GM19324 (cell line): Measurements from ENCODE around the gene PPM1A.

ENCODE experiments used
- ATAC-seq: cut with Tn5 transposase; IDR thresholded peaks from one replicate; pipeline ENCODE4 v1.9.1; 2021; ENCODE audit warnings: mild to moderate bottlenecking, moderate library complexity; ENCODE audit not compliant: unreplicated experiment, low FRiP score

Gene PPM1A

DNA sequence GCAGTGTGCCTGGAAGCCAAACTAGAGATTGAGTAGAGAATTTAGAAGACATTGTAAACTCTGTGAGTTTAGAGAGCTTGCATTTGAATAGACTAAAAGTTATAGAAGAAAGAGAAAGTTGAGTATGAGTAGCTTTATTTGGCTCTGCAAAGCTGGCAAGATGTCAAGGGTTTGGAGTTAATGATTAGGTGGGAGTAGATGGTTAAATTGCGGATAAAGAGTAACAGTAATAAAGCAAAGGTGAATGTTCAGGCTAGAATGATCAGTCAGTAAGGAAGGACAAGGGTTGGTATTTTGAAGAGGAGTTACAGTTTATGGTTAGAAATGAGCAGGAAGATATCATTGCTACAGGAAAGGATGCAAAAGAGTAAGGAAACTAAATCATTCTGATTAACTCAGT is 5.2 kb downstream of the PPM1A start:
- ATAC-seq: no peak

DNA sequence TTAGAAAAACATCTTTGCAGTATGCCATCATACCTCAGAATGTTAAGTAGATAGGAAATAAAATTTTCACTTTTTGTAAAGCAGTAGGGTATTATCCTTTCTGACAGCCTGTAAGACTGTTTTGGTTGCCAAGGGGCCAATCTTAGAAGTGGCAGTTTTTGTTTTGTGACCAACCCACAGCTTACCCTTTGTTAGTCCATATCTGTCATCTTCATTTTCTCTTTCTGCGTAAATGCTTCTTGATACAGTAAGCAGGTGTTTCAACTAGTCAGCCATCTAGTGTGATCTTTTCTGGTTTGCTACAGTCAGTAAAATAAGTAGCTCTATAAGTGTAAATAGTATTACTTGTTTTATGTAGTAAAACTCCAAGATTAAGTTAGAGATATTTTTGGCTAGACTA is 8.8 kb downstream of the PPM1A start:
- ATAC-seq: no peak

DNA sequence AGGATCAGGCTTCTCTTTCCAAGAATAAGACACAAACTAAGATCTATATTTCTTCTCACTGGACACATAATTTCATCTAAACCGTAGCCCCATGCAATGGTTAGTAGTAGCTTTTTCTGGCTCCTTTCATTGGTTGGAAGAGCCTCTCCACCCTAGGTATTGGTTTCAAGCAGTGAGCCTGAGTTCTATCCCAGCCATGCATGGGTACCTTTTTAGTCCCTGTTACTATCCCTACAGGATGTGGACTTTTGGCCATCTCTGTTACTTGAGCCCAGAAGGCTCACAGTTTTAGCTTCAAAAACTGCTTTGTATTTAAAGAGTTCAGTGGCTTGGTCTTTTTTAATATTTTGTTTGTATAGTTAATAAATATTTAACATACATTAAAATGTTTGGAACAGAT is 16.1 kb downstream of the PPM1A start:
- no peak for ATAC-seq

DNA sequence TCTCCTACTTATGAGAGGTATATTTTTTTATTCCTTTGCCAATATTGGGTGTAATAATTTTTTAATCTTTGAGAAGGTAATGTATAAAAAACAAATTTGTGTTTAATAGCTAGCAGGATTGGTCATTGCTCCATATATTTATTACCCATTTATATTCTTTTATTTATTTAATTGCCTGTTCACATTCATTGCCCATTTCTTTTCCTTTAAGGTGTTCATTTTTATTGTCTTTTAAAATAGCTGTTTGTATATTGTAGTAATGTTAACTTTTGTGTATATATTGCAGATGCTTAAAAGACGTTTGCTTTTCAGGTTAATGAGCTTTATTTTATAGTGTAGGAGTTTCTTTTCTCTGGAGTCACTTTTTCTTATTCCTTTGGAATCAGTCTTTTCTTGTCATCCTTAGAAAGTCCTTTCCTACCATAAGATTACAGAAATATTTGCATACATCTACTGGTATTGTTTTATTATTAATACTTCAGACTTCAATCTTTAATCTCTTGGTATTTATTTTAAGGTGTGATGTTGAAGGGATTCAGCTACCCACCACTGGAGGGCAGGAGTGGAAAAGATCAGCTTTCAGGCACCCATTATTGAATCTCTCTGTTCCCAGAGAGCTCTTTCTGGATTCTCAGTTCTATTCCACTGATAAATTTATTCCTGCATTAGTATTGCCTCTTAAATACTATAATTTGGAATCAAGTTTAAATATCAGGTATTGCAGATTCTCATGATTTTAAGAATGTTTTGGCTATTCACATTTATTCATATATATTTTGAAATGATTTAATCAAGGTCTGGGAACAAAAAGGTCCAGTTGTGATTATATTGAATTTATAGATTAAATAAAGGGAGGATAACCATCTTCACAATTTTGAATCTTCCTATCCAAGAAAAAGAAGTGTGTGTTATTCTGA is 17.3 kb downstream of the PPM1A start:
- no peak for ATAC-seq

DNA sequence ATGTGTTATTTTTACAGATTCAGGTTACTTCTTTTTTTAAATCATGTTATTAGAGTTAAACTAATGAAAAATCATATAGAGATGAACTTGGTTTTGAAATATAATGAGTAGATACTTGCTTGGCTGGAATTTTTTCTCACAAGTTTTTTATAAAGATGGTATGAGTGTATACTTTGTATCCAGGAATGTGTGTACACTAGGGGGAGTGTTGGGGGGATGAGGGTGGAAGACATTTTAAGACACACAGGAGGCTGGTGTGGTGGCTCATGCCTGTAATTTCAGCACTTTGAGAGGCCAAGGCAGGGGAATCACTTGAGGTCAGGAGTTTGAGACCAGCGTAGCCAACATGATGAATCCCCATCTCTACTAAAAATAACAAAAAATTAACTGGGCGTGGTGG is 23.2 kb downstream of the PPM1A start:
- ATAC-seq: no peak

DNA sequence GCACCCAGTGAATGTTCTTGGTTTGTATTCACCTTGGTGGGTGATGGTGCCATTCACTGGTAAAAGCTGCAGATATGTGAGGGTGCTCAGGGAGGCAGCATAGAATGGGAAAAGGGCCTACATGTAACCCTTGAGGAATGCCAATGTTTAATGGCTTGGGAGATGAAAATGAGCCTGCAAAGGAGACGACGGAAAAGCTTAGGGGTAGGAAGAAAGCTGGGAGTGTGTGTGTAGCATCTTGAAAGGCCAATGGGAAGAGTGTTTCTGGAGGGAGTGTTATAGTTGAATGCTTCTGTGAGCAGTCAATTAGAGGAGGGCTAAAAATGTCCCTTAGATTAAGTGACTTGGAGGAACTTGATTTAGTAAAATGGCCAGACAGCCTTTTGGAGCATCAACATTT is 24.9 kb downstream of the PPM1A start:
- ATAC-seq: no peak

DNA sequence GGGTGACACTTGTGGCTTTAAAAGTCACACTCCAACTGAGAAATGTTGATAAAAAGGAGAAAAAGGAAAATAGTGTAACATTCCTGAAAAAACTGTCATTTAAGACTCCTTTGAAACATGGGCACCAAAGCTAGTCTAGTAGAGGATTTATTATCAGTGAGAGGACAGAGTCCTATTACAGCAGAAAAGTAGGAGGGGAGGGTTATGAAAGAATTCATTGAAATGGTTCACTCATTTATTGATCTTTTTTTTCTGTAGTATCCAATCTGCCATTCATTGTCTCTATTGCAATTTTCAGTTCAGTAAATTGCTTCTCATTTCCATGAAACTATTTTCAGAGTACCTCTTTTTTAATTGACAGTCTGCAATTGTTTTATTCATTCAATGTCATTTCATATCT is 25.4 kb downstream of the PPM1A start:
- ATAC-seq: no peak

DNA sequence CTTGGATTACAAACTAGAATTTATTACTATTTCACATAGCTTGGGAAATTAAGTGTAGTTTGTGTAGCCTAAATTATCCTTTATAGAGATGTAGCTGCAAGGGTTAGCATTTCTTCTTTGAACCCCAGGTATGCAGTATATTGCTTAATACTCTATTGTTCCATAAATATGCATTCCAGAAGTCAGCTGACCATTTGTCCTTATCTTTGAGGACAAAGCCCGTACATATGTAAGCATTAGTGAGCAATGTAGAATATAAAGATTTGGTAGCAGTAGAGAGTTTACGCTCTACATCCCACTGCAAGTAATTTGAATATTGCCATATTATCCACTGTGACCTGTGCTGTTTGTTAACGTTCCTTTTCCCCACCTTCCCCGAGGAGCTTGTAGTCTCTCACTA is 26.9 kb downstream of the PPM1A start:
- ATAC-seq: no peak

DNA sequence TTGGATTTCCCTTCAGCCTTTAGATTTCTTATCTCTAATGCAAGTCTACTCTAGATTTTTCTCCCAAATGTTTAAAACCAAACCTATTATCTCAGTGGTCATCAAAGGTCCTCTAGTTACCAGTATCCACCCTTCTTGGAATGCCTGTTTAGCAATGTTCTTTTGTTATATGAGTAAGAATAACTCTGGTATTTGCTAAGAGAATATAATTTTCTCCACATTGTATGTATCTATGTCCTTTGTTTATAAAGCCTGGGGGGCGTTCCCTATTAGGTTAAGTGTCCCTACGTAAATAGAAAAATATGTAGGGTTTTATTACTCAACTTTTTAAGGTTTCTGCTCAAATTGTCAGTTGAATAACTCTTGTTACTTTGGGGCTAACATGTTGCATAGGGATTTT is 27.3 kb downstream of the PPM1A start:
- ATAC-seq: no peak

DNA sequence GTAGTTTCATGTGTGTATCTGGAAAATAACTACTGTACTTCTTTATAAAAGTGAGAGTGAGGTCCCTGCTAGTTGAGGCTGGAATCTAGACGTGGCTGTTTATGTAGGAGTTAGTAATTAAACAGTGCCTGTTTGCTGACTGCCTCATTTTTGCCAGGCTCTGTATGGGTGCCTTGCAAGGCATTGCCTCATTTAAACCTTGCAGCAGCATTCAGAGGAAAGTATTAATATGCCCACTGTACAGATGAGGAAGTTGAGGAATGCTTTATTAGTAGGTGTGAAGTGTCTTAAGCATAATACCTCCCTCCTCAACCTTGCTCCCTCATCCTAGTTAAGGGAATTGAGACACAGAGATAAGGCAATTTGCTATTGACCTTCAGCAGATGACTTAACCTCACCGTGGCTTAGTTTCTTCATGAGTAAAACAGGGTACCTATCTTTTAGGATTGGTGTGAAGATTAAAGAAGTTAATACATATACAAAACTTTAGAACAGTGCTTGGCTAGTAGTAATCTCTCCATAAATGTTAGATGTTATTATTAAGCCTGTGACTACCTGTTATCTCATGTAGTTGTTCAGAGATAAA is 28.7 kb downstream of the PPM1A start:
- ATAC-seq: no peak

DNA sequence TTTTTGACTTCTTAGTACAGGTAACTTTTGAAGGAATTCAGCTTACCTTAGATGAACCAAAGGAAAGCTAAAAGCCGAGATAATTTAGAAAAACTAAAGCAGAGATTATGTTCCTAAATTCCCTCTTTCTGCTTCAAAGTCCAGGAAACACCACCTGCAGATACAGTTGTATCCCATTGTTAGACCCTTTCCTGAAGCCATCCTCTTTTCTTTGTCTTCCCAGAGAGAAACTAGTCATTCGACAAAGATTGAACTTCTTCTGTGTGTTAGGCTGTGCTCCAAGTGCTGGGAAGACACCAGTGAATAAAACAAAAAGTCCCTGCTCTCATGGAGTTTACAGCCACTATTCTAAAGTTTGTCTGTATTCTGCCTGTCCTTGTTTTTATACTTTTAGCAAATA is 29.3 kb downstream of the PPM1A start:
- ATAC-seq: no peak

DNA sequence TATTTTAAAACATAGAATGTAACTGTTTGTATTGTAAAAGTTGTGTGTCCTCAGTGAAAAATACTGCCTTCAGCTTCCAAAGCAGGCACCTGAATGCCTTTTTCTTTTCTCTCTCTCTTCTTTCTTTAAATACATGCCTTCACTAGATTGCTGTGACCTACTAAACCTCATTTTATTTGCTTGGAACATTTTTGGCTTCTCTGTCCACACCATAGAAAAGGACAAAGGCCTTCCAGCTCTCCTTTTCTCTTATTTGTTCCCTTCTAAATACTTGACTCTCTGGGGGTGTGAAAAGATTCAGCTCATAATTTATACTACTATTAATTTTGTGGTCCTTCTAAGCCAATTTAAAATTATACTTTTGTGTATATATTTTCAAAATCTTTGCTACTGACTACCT is 38.4 kb downstream of the PPM1A start:
- no peak for ATAC-seq

DNA sequence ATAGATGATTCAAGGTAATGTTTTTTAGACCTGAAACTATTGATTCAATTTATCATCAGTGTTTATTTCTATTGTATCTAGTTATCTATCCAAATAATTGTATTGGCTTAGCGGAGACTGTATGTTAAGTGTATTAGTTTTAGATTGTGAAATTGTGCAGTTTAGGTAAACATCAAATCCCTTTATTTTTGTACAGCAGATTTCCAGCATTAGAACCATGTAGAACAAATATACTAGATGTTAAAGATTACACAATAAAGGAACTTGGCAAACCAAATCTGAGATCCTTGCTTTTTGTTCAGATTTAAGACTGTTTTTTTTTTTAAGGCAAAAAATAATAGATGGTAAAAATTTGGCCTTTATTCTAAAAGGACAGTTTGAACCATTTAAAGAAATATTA is 39.3 kb downstream of the PPM1A start:
- ATAC-seq: no peak

DNA sequence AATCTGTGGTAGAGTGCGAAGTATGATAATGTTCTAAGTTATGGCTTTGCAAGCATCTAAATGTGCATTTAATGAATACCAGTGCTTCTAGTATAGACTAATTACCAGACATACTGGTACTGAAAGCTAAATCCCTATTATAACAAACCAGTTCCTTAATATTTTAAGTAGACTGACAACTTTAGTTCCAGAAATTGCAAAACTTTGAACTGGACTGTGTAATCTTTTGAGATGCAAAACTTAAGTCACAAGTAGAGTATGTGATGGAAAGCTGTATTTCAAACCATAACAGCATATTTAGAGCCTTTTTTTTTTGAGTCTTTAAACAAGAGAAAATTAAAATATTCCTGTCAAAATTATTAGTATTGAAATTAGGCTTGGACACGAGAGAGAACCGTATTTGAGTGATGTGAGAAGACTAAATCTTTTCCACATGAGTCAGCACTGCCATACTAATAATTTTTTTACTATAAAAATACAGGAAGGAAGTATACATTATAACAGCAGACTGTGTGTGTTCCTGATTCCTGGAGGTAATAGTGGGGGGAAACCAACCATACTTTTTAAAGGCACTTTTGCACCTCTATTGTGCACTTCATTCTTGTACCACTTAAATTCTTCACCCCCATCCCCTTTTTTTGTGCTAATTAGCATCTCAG is 45.5 kb downstream of the PPM1A start:
- ATAC-seq: no peak

DNA sequence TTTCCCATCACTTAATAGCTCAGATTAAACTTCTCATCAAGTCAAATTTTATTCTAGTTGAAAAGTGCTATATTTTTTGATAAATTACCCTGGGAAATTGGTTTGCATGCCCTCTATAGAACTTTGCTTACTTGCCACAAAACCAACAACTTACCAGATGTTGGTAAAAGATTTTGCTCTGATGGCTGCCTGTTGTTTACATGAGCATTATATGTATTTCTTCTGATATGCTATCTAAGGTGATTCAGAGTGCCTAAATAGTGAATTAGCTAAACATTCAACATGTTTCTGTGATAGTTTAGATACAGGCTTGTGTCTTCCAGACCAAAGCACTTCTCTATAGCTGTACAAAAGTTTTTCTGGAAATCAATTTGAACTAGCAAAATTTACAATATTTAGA is 51.0 kb downstream of the PPM1A start:
- ATAC-seq: no peak

DNA sequence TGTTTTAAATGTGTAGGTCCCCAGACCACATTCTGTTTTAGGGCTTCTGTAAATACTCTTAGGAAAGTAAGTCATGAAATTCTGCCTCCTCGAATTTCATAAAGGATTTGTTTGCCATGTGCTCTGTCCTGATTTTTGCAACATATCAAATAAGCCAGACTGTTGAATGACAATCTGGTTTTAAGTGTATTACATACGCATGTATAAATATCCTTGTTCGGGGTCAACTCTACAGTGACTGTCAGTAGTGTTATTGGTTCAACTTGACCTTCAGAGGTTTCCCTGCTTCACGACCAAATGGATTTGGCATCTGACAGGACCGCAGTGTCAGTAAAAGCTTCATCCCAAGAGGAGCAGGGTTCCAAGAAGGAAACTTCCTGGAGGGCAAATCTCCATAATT is 52.7 kb downstream of the PPM1A start:
- no peak for ATAC-seq

DNA sequence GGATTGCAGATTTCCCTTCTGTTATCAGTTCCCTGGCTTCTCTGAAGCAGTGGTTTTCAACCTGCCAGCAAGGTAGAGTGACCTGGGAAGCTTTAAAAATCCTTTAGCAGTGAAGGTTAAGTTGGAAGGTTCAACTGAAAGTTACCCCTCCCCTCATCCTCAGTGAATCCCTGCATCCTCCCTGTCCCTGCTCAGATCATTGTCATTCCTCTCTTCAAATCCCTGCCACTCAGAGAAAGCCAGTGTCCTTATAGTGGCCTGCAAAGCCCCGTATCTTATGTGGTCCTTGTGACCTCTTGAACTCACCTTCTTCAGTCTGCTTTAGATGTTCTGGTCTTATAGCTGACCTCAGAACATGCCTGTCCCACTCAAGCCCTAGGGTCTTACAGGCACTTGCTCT is 53.6 kb downstream of the PPM1A start:
- no peak for ATAC-seq

DNA sequence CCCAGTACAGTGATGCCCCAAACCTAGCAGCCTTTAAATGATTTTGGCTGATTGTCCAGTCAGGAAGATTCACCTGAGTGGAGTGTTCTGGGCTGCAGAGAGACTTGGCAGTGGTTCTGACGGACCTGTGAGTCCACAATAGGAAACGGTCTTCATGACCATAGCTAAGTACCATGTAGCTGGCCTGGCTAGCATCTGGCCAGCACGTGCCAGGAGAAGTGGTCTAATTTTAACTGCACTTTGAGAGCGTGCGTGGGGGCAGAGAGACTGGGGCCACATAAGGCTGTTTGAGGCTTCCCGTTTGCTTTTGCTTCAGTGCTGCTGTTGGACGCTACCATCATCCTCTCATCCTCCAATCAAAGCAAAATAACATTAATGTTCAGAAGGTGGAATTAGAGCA is 54.7 kb downstream of the PPM1A start:
- ATAC-seq: no peak

DNA sequence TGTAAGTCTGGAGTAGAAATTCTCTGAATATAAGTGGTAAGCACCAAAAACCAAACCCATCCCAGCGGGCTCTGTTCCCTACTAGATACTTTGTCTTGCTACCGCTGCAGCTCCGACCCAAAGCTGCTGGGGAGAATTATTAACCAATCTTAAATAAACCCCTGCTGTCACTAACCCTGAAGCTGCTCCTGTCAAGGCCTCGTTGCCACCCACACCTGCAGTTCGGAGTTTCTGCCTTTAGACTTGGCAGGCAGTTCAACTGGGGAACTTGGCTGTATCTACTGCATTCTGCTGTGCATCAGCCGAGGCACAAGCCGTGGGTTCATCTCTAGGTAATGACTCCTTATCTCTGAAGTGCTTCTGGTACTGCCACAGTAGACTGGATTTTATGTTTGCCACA is 55.5 kb downstream of the PPM1A start:
- no peak for ATAC-seq

DNA sequence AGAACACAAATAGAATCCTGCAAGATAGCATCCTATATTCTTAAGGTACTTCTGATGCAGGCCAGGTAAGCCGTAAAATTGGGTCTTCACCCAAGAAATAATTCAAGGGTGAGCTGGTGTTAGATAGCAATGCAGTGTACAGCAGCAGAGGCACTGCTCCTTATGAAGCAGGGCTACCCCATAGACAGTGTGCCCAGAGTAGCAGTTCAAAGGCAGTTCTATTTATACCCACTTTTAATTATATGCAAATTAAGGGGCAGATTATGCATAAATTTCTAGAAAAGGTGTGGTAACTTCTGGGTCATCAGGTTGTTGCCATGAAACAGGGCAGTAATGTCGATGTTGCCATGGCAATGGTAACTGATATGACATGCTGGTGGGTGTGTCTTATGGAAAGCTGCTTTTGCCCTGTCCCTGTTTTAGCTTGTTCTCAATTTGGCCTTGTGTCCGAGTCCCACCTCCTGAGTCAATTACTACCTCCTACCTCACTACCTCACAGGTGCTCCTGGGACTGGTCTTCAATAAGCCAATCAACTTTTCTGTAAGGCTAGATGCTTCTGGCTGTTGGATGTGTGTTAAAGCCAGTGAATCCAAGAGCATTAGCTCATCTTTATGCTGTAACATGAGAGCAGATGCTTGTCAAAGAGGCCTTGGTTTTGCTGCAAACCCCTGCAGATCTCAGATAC is 61.0 kb downstream of the PPM1A start:
- ATAC-seq: no peak

DNA sequence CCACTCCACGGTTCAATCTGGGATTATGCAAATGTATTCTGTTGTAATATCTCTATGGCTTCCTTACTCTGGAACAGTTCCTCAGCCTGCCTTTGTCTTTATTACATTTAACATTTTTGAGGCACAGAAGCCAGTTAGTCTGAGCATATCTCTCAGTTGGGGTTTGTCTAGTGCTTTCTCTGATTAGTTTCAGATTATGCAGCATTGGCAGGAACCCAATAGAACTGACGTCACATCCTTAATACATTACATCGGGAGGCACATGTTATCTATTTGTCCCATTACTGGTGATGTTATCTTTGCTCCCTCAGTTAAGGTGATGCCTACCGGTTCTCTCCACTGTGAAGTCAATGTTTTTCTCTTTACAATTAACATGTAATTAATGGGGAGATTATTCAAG is 62.4 kb downstream of the PPM1A start:
- ATAC-seq: no peak
